Measurements from ENCODE around the gene KLHL33. TPM values are rescaled to one million over a fixed set of nuclear protein-coding genes. Genes with fewer than 3 reads are reported as not detected.
A peak's percentile ranks its signal among the peaks of the same experiment; 100 is the strongest.

Gene KLHL33
- total RNA-seq, 4 donors from 2014 or later = 0.16 to 0.27 TPM; not detected in 2

GRCh38 chr14:20416223-20416622 is 19.7 kb downstream of the KLHL33 start:
- TF ChIP-seq EP300 (IDR thresholded peaks at IDR 0.05; ENCODE audit: low read depth) (no peak), CTCF (IDR thresholded peaks at IDR 0.05) (no peak), POLR2A (IDR thresholded peaks at IDR 0.05) (peak; percentile 20), POLR2AphosphoS5 (IDR thresholded peaks at IDR 0.05) (peak in 2 of 3 donors; percentile 30 to 67)
- H3K4me3 ChIP-seq = no peak overlapping the region
- in situ Hi-C loops (cut with MboI; ENCODE audit: low pct_ligation_motif_present in 1 of 4, low pct_unique_long_range_greater_than_20kb in 1 of 4, low sequenced_read_pairs in 3 of 4) = loop anchor here in 2 of 4 donors (10.0 to 25.0 kb wide), 2 partner anchors 49 to 196 kb away; partner anchors contain the start of genes PIP4P1 (in 1 of the 2) and PNP (in 1 of the 2)
- peaks cover 4 to 71% (median 51%) of the 10 kb centered on the region in 4 donors for H3K4me1 ChIP-seq
- H3K27me3 ChIP-seq = no peaks in the 10 kb centered on the region
- DNase-seq = peak; percentile 59
- no peaks in the 10 kb centered on the region for H3K36me3 ChIP-seq
- intact Hi-C loops (cut with DNase I; ENCODE audit: low total_unique reads) = no loop called here
- H3K9me3 ChIP-seq = no peaks in the 10 kb centered on the region
- WGBS, 2 donors (ENCODE audit: low coverage in 1 of 2) = 86% methylated on average over 2 of the region's 2 CpGs; no CpG with 5 or more reads in 1 of the 2 donors
- peak overlapping the region; percentile 83 to 99 (median 89) for H3K27ac ChIP-seq

DNA sequence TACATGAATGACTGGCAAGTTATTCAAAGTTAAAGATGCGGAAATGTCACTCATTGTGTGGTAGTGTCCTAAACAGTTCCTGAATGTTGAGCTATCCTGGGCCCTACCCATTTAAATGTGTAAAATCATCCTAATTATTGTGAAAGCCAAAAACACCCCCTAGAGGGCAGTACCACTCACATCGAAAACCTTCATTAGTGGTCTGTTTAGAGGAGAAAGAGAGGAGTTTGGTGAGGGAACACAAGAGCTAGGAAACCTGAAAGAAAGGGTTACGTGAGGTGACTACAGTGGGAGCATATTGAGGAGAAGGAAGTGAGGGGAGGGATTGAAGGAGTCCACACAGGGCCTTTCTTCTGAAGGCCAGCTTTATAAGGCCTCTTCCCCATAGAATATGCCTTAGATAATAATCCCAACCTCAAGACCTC is 20.2 kb downstream of the KLHL33 start:
- no peaks in the 10 kb centered on the region for H3K27me3 ChIP-seq
- no peaks in the 10 kb centered on the region for H3K36me3 ChIP-seq
- peak overlapping the region; percentile 83 to 99 (median 89) for H3K27ac ChIP-seq
- TF ChIP-seq EP300 (IDR thresholded peaks at IDR 0.05; ENCODE audit: low read depth) (no peak), CTCF (IDR thresholded peaks at IDR 0.05) (peak; percentile 58 to 78 (median 61))
- H3K4me1 ChIP-seq = peaks cover 4 to 70% (median 50%) of the 10 kb centered on the region in 4 donors
- 27 to 45% methylated on average over 3 of the region's 3 CpGs for whole genome bisulfite sequencing, 2 donors (ENCODE audit: low coverage in 1 of 2)
- in situ Hi-C loops (cut with MboI; ENCODE audit: low pct_ligation_motif_present in 1 of 4, low pct_unique_long_range_greater_than_20kb in 1 of 4, low sequenced_read_pairs in 3 of 4) (loop anchor here in 2 of 4 donors (10.0 to 25.0 kb wide), 2 partner anchors 49 to 197 kb away; partner anchors contain the start of genes PIP4P1 (in 1 of the 2) and PNP (in 1 of the 2)), intact Hi-C loops (cut with DNase I; ENCODE audit: low total_unique reads) (no loop called here)
- no peak overlapping the region for H3K4me3 ChIP-seq
- DNase-seq = peak; percentile 34
- H3K9me3 ChIP-seq = no peaks in the 10 kb centered on the region

DNA sequence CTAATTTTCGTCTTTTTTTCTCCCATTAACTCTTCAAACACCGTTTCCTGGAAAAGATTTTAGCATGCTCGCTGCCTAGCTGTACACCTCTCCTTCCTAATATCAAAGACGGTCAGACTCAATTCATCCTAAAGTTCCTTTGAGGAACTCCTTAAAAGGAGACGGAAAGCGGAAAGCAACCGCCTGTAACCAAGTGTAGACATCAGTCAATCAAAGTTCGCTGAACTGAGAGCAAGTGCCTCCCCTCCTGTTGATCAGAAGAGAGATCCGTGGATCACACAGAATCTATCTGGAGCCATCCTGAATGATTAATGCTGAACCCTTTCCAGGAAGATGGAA is 22.3 kb downstream of the KLHL33 start:
- DNase-seq = peak; percentile 21
- Histone ChIP-seq H3K4me1 (peaks cover 4 to 55% (median 41%) of the 10 kb centered on the region in 4 donors), H3K9me3 (no peaks in the 10 kb centered on the region), H3K27ac (peak overlapping the region; percentile 96 to 99 (median 98)), H3K4me3 (peak overlapping the region; percentile 65 to 93 (median 78)), H3K27me3 (no peaks in the 10 kb centered on the region), H3K36me3 (no peaks in the 10 kb centered on the region)
- TF ChIP-seq CTCF (IDR thresholded peaks at IDR 0.05) = no peak
- in situ Hi-C loops (cut with MboI; ENCODE audit: low pct_ligation_motif_present in 1 of 4, low pct_unique_long_range_greater_than_20kb in 1 of 4, low sequenced_read_pairs in 3 of 4) (loop anchor here in 2 of 4 donors (10.0 to 25.0 kb wide), 2 partner anchors 51 to 199 kb away; partner anchors contain the start of genes PIP4P1 (in 1 of the 2) and PNP (in 1 of the 2)), intact Hi-C loops (cut with DNase I; ENCODE audit: low total_unique reads) (no loop called here)
- 0 to 9% methylated on average over 3 to 9 of the region's 9 CpGs for WGBS, 2 donors (ENCODE audit: low coverage in 1 of 2)

DNA sequence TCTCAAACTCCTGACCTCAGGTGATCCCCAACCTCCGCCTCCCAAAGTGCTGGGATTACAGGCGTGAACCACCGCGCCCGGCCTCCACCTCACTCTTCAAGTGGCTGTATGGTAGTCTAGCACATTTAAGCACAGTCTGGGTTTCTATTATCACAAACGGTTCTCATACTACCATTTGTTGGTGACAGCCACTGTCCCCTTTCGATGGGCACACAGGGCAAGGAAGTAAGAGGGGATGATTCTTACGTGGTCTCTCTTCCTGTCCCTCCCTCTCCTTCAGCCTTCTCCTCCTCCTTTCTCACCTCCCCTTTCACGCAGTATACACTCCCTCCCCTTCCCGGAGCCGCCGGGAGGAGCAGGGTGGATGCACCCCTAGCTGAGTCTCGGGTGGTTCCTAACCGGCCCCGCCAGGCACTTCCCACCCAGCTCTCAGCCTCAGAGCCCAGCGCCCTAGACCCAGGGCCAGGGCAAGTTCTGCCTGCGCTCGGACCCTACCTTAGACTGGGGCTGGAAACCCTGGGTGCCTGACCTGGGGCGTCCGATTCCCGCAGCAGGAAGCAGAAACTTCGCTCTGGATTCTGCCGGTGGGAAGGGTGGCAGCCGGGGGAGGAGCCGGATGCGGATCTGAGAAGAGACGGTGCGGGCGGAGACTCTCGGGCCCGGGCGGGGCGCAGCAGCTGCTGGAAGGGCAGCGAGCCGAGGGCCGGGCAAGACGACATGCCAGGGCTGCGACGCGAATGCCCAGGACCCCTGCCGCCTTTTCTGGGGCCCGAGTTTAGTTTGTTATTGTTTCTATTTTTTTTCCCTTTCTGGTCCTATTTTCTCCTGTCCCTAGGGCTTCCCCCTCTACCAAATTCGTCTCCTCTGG is 22.9 kb downstream of the KLHL33 start, which contains the start of gene TEP1:
TSS of gene TEP1 (minus strand) at position 626 of the 868 bp plus-strand sequence. CDS start 5,062 bp downstream, outside the sequence.
- 0% methylated on average over 12 to 37 of the region's 43 CpGs for WGBS, 2 donors (ENCODE audit: low coverage in 1 of 2)
- Histone ChIP-seq H3K27ac (peak within 1 kb of the TSS; percentile 96 to 99 (median 98)), H3K4me1 (peaks cover 4 to 52% (median 38%) of the 10 kb centered on the region in 4 donors), H3K36me3 (peaks cover 0 to 4% (median under 1%) of the 10 kb centered on the region in 4 donors), H3K9me3 (no peaks in the 10 kb centered on the region), H3K27me3 (no peaks in the 10 kb centered on the region), H3K4me3 (peak within 1 kb of the TSS; percentile 65 to 93 (median 78))
- TF ChIP-seq POLR2A (IDR thresholded peaks at IDR 0.05) (peak; percentile 97), EP300 (IDR thresholded peaks at IDR 0.05; ENCODE audit: low read depth) (no peak), POLR2AphosphoS5 (IDR thresholded peaks at IDR 0.05) (peak; percentile 81 to 94 (median 91)), CTCF (IDR thresholded peaks at IDR 0.05) (peak in 1 of 5 experiments; percentile 30)
- intact Hi-C loops (cut with DNase I; ENCODE audit: low total_unique reads) (no loop called here), in situ Hi-C loops (cut with MboI; ENCODE audit: low pct_ligation_motif_present in 1 of 4, low pct_unique_long_range_greater_than_20kb in 1 of 4, low sequenced_read_pairs in 3 of 4) (loop anchor here in 2 of 4 donors (10.0 to 25.0 kb wide), 2 partner anchors 52 to 199 kb away; partner anchors contain the start of genes PIP4P1 (in 1 of the 2) and PNP (in 1 of the 2))
- peak; percentile 94 for DNase-seq
